ENCODE data around the gene MPO.

DNA sequence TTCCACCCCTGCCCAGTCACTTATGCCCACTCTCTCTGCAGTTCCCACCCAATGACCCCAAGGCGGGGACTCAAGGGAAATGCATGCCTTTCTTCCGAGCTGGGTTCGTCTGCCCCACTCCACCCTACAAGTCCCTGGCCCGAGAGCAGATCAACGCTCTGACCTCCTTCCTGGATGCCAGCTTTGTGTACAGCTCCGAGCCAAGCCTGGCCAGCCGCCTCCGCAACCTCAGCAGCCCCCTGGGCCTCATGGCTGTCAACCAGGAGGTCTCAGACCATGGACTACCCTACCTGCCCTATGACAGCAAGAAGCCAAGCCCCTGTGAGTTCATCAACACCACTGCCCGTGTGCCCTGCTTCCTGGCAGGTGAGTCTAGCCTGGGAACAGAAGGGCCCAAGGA lies 28.6 kb downstream of the MPO start:
- TF ChIP-seq CTCF (IDR thresholded peaks at IDR 0.05) (no peak), EZH2 (IDR thresholded peaks at IDR 0.05; ENCODE audit: borderline replicate concordance, insufficient read depth, low read depth, low read length, poor library complexity, severe bottlenecking) (no peak)
